HS-5 (cell line): ENCODE results near the gene STX16.

Experiments
- DNase-seq: peaks from one replicate; pipeline ENCODE4 v3.0.0-alpha.2; 2012; ENCODE audit warnings: low read depth

The STX16 gene

GRCh38 chr20:58650776-58651558 lies at the start of gene STX16:
Gene STX16 (plus strand): TSS chr20:58651283. CDS start chr20:58652007, 724 bp downstream.
- DNase-seq = peak; percentile 81

- DNase-seq = no peak
These were observed 49.0 kb upstream of the STX16 start for GRCh38 chr20:58602124-58602523.

GRCh38 chr20:58603721-58604120 lies 47.4 kb upstream of the STX16 start:
- no peak for DNase-seq

- no peak for DNase-seq
These were observed 46.8 kb upstream of the STX16 start for GRCh38 chr20:58604128-58604881.

- no peak for DNase-seq
These were observed 45.6 kb upstream of the STX16 start for GRCh38 chr20:58605292-58606065.

GRCh38 chr20:58606184-58606583 lies 44.9 kb upstream of the STX16 start:
- no peak for DNase-seq

GRCh38 chr20:58608096-58608840 lies 42.8 kb upstream of the STX16 start:
- DNase-seq = no peak

GRCh38 chr20:58609026-58609425 lies 42.1 kb upstream of the STX16 start:
- DNase-seq = no peak

- DNase-seq = no peak
These were observed 40.8 kb upstream of the STX16 start for GRCh38 chr20:58610071-58610800.

DNA sequence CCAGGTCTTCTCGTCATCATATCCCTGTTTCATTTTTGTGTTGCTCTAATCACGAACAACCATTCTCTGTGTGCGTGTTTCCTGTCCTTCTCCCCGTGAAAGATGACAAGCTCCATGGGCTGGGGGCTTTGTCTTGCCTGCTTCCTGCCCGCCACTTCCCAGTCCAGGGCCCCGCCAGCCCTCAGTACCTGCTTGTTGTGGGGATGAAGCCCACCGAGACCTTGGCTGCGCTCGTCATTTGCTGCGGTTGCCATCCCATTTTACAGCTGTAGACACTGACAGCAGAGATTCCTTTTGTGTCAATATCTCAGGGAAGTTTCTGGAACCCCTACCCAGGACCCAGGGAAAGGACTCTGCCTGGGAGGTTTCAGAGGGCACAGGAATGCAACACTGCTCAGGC lies 40.3 kb upstream of the STX16 start:
- no peak for DNase-seq

DNA sequence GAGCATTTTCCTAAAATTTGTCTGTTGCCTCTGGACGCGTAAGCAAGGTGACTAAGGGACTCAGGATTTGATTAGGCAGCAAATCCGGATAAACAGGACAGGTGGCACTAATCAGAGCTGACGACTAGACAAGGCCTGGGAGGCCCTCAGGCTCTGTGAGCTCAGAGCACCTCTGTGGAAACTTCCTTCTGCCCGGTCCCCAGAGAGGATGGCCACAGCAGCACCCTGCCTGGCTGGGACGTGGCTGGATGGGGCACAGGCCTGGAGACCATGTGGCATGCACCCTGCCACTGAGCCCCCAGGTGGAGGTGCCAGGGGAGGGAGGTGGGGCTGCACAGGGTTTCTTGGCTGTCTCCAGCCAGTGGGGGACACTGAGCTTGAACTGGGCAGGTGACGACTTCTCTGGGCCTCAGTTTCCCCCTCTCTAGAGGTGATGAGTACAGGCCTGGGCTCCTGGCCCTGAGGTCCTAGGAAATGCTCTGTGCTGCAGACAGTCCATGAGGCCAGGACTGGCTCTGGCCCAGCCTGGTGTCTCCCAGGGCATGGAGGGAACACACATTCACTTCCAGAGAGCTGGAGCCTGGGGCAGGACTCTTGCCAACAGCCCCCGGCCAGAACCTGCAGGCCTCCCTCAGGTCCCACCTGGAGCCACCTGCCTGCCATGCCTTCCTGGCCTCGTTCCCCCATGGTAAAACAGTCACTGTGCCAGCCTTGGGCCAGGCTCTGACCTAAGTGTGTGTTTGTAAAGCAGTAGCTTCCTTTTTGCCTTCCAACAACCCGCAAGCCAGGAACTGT lies 39.6 kb upstream of the STX16 start:
- DNase-seq = no peak

DNA sequence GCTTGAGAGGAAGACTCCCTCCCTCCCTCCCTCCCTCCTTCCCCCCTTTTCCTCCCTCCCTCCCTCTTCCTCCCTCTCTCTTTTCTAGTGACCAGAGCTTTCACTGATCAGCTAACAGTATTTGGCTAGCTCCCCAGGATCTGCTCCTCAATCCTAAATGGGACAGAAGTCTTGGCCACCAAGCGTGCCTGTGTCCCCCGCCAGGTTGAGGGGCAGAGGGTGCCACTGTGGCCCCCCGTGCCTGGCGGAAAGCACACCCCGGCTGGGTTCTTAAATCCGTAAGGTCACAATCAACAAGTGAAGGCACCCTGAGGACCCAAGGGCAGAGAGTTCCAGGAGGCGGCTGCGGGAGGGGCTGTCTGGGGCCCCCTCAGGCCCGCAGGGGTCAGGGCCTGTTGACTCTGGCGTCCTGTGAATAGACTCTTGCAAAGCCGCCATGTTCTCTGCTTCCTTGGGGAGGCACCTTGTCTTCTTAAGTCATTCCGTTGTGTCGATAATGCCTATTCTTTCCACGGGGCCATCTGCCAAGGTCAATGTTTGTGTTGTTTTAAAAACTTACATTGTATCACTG lies 38.9 kb upstream of the STX16 start:
- DNase-seq = no peak

DNA sequence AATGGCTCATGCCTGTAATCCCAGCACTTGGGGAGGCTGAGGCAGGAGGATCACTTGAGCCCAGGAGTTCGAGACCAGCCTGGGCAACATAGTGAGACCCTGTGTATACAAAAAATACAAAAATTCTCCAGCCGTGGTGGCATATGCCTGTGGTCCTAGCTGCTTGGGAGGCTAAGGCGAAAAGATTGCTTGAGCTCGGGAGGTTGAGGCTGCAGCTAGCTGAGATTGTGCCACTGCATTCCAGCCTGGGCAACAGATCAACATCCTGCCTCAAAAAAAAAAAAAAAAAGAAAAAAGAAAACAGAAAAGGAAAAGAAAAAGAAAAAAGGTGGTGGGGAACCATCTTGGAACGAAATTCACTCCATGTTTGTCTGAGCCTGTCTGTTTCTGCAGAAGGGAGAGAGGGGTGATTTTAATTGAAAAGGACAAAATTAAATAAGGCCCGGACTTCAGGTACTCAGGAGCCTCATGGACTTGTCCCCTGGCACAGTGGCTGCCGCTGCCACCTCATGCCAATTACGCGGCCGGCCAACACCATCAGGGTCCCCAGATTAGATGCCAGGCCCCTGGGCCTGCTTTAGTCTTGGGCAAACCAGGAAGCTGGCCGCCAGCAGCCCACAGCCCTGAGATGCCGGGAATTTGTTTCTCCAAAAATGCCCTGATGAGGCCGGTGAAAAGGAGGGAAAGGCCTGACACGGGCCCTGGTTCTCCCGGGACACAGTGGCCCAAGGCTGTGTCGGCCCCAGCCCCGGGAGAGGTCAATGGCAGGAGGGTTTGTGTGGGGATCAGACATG lies 37.8 kb upstream of the STX16 start:
- no peak for DNase-seq

- no peak for DNase-seq
These were observed 36.7 kb upstream of the STX16 start for GRCh38 chr20:58614366-58614765.

- DNase-seq = no peak
These were observed 35.9 kb upstream of the STX16 start for GRCh38 chr20:58614984-58615760.

GRCh38 chr20:58616411-58616810 lies 34.7 kb upstream of the STX16 start:
- DNase-seq = no peak

GRCh38 chr20:58617158-58617557 lies 33.9 kb upstream of the STX16 start:
- no peak for DNase-seq

GRCh38 chr20:58618351-58619076 lies 32.6 kb upstream of the STX16 start:
- DNase-seq = no peak
